HG03575 (cell line): ENCODE results near the gene CDCA3.
"Not testable (repeated sequence)": the region's sequence is repeated elsewhere in the genome, so short reads cannot be mapped to it uniquely, and the experiment has no call there.

Source experiments
- ATAC-seq: cut with Tn5 transposase; IDR thresholded peaks from one replicate; pipeline ENCODE4 v1.9.1; 2021; ENCODE audit not compliant: unreplicated experiment, insufficient number of reproducible peaks, low FRiP score; ENCODE audit errors: extremely low read depth

CDCA3 gene

DNA sequence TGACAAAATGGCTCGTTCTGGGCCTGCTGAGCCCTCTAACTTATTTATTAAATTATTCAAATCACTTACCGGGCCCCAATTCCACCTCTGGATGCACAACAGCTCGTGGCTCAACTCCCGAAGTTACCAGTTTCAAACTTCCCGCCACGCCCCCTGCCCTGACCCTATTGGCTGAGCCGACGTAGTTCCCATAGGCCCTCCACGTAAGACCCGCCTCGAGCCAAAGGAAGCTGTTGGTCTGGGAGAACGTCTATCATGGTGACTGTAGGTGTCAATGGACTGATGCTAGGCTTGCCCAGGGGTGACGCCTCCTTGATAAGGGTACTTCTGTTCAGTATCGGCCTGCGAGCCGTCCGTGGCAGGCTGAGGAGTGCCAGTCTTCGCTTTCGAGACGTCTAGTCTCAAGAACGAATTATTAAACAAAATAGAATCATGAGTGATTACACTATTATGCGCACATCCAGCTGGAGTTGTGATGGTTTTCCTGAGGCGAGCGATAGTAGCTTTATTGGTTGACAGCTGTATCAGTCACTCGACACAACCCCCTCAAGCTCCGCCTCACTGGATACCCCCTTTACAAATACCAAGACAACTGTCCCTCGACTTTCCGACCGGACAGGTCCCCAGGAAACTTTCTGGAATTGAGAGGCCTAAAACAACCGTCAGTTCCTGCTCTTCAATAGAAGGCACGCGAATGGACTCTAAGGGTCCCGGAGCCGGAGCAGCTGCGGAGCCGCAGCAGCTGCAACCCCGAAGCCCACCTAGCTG is at the start of gene CDCA3:
Gene CDCA3 (minus strand): TSS at position 134 of the 768 bp plus-strand sequence. CDS start 334 bp downstream, outside the sequence.
- ATAC-seq = peak; percentile 26

DNA sequence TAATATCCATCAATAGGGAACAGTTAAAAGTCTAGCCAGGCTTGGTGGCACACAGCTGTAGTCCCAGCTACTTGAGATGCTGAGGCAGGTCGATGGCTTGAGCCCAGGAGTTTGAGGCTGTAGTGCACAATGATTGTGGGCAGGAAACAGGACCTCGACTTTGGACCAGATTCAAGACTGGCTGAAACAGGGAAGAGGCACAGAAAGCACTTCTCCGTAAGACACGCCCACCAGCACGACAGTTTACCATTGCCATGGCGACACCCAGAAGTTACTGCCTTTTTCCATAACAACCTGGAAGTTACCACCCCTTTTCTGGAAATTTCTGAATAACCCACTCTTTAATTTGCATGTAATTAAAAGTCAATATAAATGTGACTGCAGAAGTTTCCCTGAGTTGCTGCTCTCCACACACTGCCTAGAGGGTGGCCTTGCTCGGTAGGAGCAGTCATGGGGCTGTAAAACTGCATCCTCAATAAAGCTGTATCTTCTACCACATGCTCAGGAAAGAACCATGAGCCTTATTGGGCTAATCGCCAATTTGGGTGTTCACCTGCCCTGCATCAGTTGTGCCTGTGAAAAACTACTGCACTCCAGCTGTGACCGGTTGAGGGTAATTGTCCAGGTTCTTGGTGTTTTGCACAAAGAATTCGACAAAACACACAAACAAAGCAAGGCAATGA is 48.9 kb upstream of the CDCA3 start:
- ATAC-seq = no peak

DNA sequence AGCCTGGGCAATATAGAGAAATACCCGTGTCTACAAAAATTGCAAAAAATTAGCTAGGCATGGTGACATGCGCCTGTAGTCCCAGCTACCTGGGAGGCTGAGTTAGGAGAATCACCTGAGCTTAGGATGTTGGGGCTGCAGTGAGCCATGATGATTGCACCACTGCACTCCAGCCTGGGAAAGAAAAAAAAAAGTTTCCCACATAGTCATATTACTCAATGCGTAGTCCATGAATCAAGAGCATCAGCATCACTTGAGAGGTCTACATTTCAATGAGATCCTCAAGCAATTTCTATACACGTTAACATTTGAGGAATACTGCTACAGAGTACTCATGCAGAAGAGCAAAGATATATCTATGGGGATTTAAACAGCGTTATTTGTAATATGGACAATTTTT is 48.3 kb upstream of the CDCA3 start:
- no peak for ATAC-seq

DNA sequence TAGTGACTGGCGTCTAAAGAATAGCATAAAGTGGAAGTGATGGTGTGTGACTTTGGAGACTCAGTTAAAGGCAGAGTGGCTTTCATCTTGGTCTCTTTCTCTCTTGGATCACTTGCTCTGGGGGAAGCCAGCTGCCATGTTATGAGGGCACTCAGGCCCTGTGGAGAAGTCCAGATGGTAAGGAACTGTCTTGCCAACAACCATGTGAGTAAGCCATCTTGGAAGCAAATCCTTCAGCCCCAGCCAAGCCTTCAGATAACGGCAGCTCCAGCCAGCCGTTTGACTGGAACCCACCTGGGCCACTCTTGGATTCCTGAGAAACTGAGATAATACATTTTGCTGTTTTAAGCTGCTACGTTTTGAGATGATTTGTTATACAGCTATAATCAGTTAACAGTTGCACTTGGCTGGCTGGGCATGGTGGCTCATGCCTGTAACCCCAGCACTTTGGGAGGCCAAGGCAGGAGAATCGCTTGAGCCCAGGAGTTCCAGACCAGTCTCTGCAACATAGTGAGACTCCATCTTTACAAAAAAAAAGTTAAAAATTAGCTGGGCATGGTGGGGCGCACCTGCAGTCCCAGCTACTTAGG is 45.9 kb upstream of the CDCA3 start:
- no peak for ATAC-seq

DNA sequence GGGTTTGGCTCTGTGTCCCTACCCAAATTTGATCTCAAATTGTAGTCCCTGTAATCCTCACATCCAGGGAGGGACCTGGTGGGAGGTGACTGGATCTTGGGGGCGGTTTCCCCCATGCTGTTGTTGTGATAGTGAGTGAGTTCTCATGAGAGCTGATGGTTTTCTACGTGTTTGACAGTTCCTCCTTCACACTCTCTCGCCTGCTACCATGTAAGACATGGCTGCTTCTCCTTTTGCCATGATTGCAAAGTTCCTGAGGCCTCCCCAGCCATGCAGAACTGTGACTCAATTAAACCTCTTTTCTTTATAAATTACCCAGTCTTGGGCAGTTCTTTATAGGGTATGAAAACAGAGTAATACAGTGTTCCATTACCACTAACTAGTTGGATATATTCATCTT is 43.2 kb upstream of the CDCA3 start:
- ATAC-seq = no peak

DNA sequence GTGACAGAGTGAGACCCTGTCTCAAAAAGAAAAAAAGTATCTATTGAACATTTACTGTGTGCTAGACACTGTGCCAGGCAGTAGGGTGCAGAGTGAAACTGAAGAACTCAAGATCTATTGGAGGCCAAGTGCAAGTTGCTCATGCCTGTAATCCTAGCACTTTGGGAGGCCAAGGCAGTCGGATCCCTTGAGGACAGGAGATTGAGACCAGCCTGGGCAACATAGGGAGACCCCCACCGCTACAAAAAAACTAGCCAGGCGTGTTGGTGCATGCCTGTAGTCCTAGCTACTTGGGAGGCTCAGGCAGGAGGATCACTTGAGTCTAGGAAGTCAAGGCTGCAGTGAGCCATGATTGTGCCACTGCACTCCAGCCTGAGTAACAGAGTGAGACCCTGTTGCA is 41.6 kb upstream of the CDCA3 start:
- not testable (repeated sequence) for ATAC-seq

DNA sequence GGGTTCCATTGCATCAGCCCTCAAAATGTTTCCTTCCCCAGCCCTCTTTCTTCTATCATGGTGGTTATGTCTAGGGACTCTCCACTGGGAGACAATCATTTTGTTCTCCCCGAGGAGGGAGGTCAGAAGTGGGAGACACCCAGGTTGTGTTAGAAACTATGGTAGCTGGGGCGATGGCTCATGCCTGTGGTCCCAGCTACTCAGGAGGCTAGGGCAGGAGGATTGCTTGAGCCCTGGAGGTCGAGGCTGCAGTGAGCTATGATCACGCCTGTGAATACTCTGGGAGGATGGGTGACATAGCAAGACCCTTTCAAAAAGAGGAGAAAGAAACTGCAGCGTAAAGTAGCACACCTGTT is 40.5 kb upstream of the CDCA3 start:
- ATAC-seq = no peak

DNA sequence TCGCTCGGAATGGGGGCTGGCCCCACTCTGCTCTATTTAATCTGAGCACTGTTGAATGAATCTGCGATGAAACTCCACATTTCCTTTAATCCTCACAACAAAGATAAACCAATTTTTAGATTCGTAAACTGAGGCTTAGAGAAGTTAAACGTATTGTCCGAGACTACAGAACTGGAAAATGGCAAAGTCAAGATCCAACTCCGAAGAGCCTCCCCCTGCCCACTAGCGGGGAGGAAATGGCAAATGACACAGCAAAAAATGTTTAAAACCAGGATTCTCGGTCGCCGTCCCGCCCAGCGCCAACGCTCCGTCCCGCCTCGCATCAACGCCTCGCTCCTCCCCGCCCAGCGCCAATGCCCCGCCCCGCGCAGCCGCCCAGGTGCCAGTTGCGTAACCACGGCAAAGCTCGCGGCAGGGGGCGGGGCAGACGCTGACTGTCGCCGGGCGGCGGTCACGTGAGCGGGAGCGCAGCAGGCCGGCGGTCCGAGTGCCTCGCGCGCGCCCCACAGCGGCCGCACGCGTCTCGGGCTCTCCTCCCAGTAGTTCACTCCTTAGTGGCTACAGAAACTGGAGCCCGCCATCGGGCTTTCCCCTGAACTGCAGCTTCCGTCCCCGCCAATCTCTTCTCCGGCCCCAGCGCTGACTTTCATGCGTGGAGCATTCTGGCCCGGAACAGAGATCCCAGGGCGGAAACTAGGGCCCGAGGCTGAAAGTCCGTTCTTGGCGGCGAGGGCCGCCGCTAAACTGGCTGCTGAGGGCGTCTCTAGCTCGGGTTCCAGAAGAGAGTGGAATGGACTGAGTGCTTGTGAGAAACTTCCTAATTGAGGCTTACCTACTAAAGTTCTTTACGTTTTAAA is 39.9 kb upstream of the CDCA3 start:
- ATAC-seq = peak; percentile 70

DNA sequence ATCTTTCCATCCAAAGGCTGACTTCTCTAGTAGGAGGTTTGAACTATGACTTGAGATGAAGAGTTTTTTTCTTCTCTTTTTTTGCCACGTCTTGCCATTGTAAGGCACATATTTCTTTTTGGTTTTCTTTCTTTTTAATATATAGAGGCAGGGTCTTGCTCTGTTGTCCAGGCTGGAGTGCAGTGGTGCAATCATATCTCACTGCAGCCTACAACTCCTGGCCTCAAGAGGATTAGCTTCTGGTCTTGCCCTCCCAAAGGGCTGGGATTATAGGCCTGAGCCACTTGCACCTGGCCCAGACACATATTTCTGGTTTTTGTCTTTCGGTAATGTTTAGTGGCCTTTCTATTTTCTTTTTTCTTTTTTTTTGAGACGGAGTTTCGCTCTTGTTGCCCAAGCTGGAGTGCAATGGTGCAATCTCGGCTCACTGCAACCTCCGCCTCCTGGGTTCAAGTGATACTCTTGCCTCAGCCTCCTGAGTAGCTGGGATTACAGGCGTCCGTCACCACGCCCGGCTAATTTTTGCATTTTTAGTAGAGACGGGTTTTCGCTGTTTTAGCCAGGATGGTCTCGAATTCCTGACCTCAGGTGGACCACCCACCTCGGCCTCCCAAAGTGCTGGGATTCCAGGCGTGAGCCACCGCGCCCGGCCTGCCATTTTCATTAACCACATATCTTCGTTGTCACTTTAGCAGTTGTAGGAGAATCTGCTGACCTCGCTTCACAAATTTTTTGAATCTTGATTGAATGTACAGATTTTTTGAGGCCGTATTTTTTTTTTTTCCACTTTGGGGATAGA is 38.9 kb upstream of the CDCA3 start:
- ATAC-seq = not testable (repeated sequence)

DNA sequence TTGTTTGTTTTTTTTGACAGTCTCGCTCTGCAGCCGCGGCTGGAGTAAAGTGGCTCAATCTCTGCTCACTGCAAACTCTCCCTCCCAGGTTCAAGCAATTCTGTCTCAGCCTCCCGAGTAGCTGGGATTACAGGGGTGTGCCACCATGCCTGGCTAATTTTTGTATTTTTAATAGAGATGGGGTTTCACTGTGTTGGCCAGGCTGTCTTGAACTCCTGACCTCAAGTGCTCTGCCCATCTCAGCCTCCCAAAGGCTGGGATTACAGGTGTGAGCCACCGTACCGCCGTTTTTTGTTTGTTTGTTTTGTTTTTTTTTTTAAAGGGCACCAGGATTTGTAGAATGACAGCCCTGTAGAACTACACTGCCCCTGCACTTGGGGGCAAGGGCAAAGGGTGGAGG is 37.7 kb upstream of the CDCA3 start:
- not testable (repeated sequence) for ATAC-seq

DNA sequence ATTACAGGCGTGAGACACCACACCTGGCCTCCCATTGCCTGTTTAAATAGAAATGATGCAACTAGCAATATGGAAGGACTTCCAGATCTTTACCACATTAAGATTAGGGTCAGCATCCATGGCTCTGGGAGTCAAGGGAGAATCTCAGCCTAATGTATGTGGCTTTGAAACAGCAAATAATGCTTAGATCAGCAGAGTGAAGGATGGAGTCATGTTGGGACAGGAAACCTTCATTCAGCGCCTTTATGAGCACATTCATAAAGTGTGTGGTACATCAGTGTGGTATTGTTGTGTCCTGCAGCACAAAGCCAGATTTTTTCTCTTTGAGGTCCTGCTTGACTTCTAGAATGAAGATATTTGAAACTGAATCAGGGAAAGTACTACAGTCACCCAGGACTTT is 37.3 kb upstream of the CDCA3 start:
- ATAC-seq = no peak

DNA sequence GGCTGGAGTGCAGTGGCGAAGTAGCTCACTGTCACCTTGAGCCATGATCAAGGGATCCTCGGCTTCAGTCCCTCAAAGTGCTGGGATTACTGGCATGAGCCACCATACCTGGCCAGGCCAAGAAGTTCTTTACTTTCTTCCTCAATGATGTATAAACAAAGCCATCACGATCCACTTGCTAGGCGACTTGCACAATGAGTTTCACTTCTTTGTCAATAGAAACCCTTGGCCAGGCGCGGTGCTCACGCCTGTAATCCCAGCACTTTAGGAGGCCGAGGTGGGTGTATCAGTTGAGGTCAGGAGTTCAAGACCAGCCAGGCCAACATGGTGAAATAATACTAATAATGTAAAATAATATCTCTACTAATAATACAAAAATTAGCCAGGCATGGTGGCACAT is 36.4 kb upstream of the CDCA3 start:
- ATAC-seq = no peak

DNA sequence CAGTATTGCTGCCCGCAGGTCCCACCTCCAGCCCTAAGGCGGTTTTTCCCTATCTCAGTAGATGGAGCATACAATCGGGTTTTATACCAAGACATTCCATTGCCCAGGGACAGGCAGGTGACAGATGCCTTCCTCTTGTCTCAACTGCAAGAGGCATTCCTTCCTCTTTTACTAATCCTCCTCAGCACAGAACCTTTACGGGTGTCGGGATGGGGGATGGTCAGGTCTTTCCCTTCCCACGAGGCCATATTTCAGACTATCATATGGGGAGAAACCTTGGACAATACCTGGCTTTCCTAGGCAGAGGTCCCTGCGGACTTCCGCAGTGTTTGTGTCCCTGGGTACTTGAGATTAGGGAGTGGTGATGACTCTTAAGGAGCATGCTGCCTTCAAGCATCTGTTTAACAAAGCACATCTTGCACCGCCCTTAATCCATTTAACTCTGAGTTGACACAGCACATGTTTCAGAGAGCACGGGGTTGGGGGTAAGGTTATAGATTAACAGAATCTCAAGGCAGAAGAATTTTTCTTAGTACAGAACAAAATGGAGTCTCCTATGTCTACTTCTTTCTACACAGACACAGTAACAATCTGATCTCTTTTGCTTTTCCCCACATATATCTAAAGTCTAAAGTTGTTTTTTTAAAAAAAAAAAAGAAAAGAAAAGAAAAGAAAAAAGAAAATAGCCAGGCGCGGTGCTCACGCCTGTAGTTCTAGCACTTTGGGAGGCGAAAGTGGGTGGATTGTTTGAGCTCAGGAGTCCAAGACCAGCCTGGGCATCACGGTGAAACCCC is 35.3 kb upstream of the CDCA3 start:
- ATAC-seq = not testable (repeated sequence)

DNA sequence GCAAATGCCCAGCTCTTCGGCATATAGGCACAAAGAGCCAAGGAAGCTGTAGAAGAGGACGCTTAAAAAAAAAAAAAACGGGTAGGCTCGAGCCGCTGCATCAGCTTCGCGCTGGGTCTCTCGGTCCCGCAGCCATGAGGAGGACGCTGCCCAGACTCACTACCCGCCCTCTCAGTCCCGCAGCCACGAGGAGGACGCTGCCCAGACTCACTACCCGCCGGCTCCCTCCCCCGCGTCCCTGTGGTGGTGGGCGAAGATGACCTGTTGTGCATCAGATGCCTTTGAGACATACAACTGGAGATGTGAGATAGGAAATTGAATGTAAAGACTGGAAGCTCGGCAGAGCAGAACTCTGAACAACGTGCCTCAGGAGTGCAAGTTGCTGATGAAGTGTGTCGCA is 33.5 kb upstream of the CDCA3 start:
- no peak for ATAC-seq

DNA sequence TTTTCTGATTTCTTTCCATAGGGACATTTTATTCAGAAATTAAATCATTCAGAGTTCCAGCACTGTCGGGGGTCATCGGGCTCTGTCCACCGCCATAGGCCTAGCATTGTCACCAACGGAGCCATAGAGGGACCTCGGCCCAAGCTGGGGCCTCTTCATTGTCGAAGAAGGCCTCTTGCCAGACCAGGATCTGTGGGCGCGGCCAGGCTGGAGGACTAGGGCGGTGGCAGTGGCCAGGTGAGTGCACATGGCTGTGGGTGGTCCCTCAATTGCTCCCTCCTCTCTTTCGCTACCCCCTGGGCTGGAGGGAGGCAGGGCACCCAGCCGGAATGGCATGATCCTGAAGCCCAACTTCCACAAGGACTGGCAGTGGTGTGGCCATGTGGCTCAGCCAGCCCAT is 32.6 kb upstream of the CDCA3 start:
- ATAC-seq = no peak

DNA sequence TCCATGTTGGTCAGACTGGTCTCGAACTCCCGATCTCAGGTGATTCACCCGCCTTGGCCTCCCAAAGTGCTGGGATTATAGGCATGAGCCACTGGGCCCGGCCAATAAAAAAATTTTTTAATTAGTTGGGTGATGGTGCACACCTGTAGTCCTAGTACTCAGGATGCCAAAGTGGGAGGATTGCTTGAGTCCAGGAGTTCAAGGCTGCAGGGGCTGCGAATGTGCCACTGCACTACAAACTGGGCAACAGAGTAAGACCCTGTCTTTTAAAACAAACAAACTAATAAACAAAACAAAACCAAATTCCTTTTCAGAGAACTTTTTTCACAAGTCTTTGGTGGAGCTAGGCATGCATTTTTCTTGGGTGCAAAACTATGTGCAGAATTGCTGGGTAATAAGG is 32.2 kb upstream of the CDCA3 start:
- ATAC-seq = no peak

DNA sequence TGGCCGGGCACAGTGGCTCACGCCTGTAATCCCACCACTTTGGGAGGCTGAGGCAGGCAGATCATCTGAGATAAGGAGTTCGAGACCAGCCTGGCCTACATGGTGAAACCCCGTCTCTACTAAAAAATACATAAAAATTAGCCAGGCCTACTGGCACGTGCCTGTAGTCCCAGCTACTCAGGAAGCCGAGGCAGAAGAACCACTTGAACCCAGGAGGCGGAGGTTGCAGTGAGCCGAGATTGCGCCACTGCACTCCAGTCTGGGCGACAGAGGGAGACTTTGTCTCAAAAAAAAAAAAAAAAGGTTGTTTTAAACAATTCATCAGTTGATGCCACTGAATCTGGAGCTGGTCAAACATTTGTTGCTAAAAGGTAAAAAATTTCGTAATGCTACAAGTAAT is 28.7 kb upstream of the CDCA3 start:
- not testable (repeated sequence) for ATAC-seq

DNA sequence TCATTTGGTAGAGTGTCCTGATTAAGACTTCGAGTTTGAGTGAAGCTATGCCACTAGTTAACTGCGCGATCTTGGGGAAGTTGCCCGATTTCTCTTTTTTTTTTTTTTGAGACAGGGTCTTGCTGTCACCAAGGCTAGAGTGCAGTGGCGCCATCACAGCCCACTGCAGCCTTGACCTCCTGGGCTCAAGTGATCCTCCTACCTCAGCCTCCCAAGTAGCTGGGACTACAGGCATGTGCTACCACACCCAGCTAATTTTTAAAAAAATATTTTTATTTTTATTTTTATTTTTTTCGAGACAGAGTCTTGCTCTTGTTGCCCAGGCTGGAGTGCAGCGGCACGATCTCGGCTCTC is 22.9 kb upstream of the CDCA3 start:
- not testable (repeated sequence) for ATAC-seq
